Stomach (tissue), 4 donors: ENCODE measurements around the gene PWWP2A.

Experiments
- EP300 ChIP-seq: sonication (generic); formaldehyde crosslinking; IDR thresholded peaks from one replicate; pipeline ENCODE4 v1.6.1; 2017; ENCODE audit warnings: antibody characterized with exemption
- POLR2A ChIP-seq, 4 donors: fragments of 450-650 bp; IDR thresholded peaks; one replicate each; pipeline ENCODE4 v1.6.1; 2016; ENCODE audit warnings: antibody characterized with exemption in 4 of 4, control low read depth in 2 of 4, mild to moderate bottlenecking in 1 of 4, moderate library complexity in 1 of 4
- POLR2AphosphoS5 ChIP-seq, 3 donors: sonication (generic); formaldehyde crosslinking; IDR thresholded peaks; one replicate each; pipeline ENCODE4 v1.6.1; 2016; ENCODE audit warnings: antibody characterized with exemption in 3 of 3
- TF ChIP-seq, protein P1 (sequence below), 7 experiments: fragments of 450-650 bp in 4 of 7; fragments of 200-600 bp in 3 of 7; sonication (generic) in 3 of 7; IDR thresholded peaks; one replicate each; pipeline ENCODE4 v1.5.1; 2016 to 2019; ENCODE audit warnings: antibody characterized with exemption in 7 of 7, control low read depth in 2 of 7, mild to moderate bottlenecking in 1 of 7

- TF ChIP-seq, protein P1, sequence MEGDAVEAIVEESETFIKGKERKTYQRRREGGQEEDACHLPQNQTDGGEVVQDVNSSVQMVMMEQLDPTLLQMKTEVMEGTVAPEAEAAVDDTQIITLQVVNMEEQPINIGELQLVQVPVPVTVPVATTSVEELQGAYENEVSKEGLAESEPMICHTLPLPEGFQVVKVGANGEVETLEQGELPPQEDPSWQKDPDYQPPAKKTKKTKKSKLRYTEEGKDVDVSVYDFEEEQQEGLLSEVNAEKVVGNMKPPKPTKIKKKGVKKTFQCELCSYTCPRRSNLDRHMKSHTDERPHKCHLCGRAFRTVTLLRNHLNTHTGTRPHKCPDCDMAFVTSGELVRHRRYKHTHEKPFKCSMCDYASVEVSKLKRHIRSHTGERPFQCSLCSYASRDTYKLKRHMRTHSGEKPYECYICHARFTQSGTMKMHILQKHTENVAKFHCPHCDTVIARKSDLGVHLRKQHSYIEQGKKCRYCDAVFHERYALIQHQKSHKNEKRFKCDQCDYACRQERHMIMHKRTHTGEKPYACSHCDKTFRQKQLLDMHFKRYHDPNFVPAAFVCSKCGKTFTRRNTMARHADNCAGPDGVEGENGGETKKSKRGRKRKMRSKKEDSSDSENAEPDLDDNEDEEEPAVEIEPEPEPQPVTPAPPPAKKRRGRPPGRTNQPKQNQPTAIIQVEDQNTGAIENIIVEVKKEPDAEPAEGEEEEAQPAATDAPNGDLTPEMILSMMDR (IDR thresholded peaks at IDR 0.05), result no peak
- TF ChIP-seq POLR2A (IDR thresholded peaks at IDR 0.05), result no peak
- no peak for TF ChIP-seq POLR2AphosphoS5 (IDR thresholded peaks at IDR 0.05)
- no peak for TF ChIP-seq EP300
These were observed 47.1 kb upstream of the PWWP2A start for GRCh38 chr5:160166069-160166972.
